IMR-90 (cell line): ENCODE data around the gene OGDHL. TPM values are rescaled to one million over a fixed set of nuclear protein-coding genes. Genes with fewer than 3 reads are reported as not detected.

Experiments
- ATAC-seq: fragments of 200-7000 bp; cut with Tn5 transposase; 2 replicates; pipeline ENCODE4 v1.9.1; 2020; ENCODE audit warnings: low read depth, mild to moderate bottlenecking, moderate library complexity
- BruUV-seq: library from RNA; stranded (reverse); fragments of 400-500 nt; replicated peaks from 2 replicates; lab custom pipeline; 2021; lab: Mats Ljungman, UMichigan
- CTCF ChIA-PET: fragments of 300-600 bp; formaldehyde crosslinking; extraction: SDS; loops from one replicate; lab custom pipeline; 2021; ENCODE audit warnings: antibody characterized with exemption; lab: Yijun Ruan, JAX
- POLR2A ChIA-PET: fragments of 300-600 bp; sonication (Branson Sonifier 250); formaldehyde crosslinking; loops from one replicate; lab custom pipeline; 2022; ENCODE audit warnings: antibody characterized with exemption; ENCODE audit not compliant: unreplicated experiment; lab: Charles Lee
- DNase-seq: peaks from one replicate; pipeline ENCODE4 v3.0.0; 2013
- H2AFZ ChIP-seq: replicated peaks from 2 replicates; pipeline ENCODE3; 2013; ENCODE audit warnings: low read length, mild to moderate bottlenecking; ENCODE audit not compliant: poor library complexity
- H2AK5ac ChIP-seq: 2 replicates; pipeline ENCODE4 v1.6.1; 2013; ENCODE audit warnings: low read depth, low read length, inconsistent platforms
- H2AK9ac ChIP-seq: replicated peaks from 2 replicates; pipeline ENCODE3; 2013; ENCODE audit warnings: mild to moderate bottlenecking, low read depth, low read length, moderate library complexity; ENCODE audit not compliant: poor library complexity
- H2BK120ac ChIP-seq: 2 replicates; pipeline ENCODE4 v1.6.1; 2013; ENCODE audit warnings: low read depth, low read length, inconsistent platforms
- H2BK15ac ChIP-seq: 3 replicates; pipeline ENCODE4 v1.6.1; 2013; ENCODE audit warnings: low read depth, low read length, inconsistent platforms
- H2BK20ac ChIP-seq: 2 replicates; pipeline ENCODE4 v1.6.1; 2013; ENCODE audit warnings: low read depth, mild to moderate bottlenecking, inconsistent platforms, low read length, moderate library complexity
- H2BK5ac ChIP-seq: 2 replicates; pipeline ENCODE4 v1.6.1; 2013; ENCODE audit warnings: mild to moderate bottlenecking, low read depth, low read length, inconsistent platforms; ENCODE audit not compliant: poor library complexity, severe bottlenecking
- H3K14ac ChIP-seq: replicated peaks from 2 replicates; pipeline ENCODE4 v1.6.1; 2013; ENCODE audit warnings: low read depth, low read length, inconsistent platforms
- H3K18ac ChIP-seq: 2 replicates; pipeline ENCODE4 v1.6.1; 2013; ENCODE audit warnings: low read depth, low read length, control low read depth
- H3K23ac ChIP-seq: 2 replicates; pipeline ENCODE4 v1.6.1; 2013; ENCODE audit warnings: low read depth, low read length, inconsistent platforms
- H3K27ac ChIP-seq: 2 replicates; pipeline ENCODE4 v1.5.1; 2013; ENCODE audit warnings: mild to moderate bottlenecking, control low read depth, low read length; ENCODE audit not compliant: insufficient read depth
- H3K27me3 ChIP-seq: 2 replicates; pipeline ENCODE4 v1.6.1; 2013; ENCODE audit warnings: low read length; ENCODE audit not compliant: control insufficient read depth, insufficient read depth
- H3K36me3 ChIP-seq: 2 replicates; pipeline ENCODE4 v1.6.1; 2013; ENCODE audit warnings: low read length, mixed read lengths; ENCODE audit not compliant: control insufficient read depth, insufficient read depth
- H3K4ac ChIP-seq: 2 replicates; pipeline ENCODE4 v1.6.1; 2013; ENCODE audit warnings: low read depth, low read length, inconsistent platforms
- H3K4me1 ChIP-seq: 2 replicates; pipeline ENCODE4 v1.6.1; 2013; ENCODE audit warnings: low read length, mixed read lengths; ENCODE audit not compliant: control insufficient read depth, insufficient read depth
- H3K4me2 ChIP-seq: 2 replicates; pipeline ENCODE4 v1.6.1; 2013; ENCODE audit warnings: low read depth, mild to moderate bottlenecking, control low read depth, low read length, moderate library complexity
- H3K4me3 ChIP-seq: 2 replicates; pipeline ENCODE4 v1.5.1; 2013; ENCODE audit warnings: low read depth, mild to moderate bottlenecking, control low read depth, low read length, moderate library complexity; ENCODE audit not compliant: insufficient read depth
- H3K56ac ChIP-seq: 2 replicates; pipeline ENCODE4 v1.6.1; 2013; ENCODE audit warnings: low read length, inconsistent platforms; ENCODE audit not compliant: insufficient read depth; ENCODE audit errors: extremely low read depth
- H3K79me1 ChIP-seq, 2 experiments: 2 replicates each; pipeline ENCODE4 v1.6.1; 2013; ENCODE audit warnings: low read length in 2 of 2, inconsistent platforms in 1 of 2, low read depth in 1 of 2
- H3K9ac ChIP-seq: 2 replicates; pipeline ENCODE4 v1.6.1; 2013; ENCODE audit warnings: low read depth, low read length, control low read depth
- H3K9me1 ChIP-seq: 2 replicates; pipeline ENCODE4 v1.6.1; 2013; ENCODE audit warnings: low read length, inconsistent platforms; ENCODE audit not compliant: insufficient read depth
- H3K9me3 ChIP-seq: 2 replicates; pipeline ENCODE4 v1.6.1; 2013; ENCODE audit warnings: low read length; ENCODE audit not compliant: control insufficient read depth, insufficient read depth
- H4K20me1 ChIP-seq: 2 replicates; pipeline ENCODE4 v1.6.1; 2013; ENCODE audit warnings: low read length, inconsistent platforms; ENCODE audit not compliant: insufficient read depth
- H4K5ac ChIP-seq: 2 replicates; pipeline ENCODE4 v1.6.1; 2013; ENCODE audit warnings: mild to moderate bottlenecking, low read depth, low read length, control low read depth
- H4K8ac ChIP-seq, 2 experiments: 2 replicates each; pipeline ENCODE4 v1.6.1; 2013; ENCODE audit warnings: low read depth in 2 of 2, low read length in 2 of 2, control low read depth in 1 of 2, inconsistent platforms in 1 of 2
- H4K91ac ChIP-seq: 2 replicates; pipeline ENCODE4 v1.6.1; 2013; ENCODE audit warnings: low read depth, low read length, inconsistent platforms; ENCODE audit not compliant: insufficient read depth
- MAFK ChIP-seq: IDR thresholded peaks from 2 replicates; pipeline ENCODE4 v1.6.1; 2012; ENCODE audit warnings: low read depth, low read length, improper control_type of control experiment
- MXI1 ChIP-seq: IDR thresholded peaks from 2 replicates; pipeline ENCODE4 v1.6.1; 2012; ENCODE audit warnings: low read depth, mild to moderate bottlenecking, low read length, moderate library complexity, borderline replicate concordance
- NFE2L2 ChIP-seq: fragments of 150-350 bp; IDR thresholded peaks from 2 replicates; pipeline ENCODE4 v1.6.1; 2016; ENCODE audit warnings: low read depth, mild to moderate bottlenecking, low read length
- POLR2A ChIP-seq: IDR thresholded peaks from 2 replicates; pipeline ENCODE4 v1.6.1; 2012; ENCODE audit warnings: mild to moderate bottlenecking, low read depth, low read length
- RAD21 ChIP-seq: IDR thresholded peaks from 2 replicates; pipeline ENCODE4 v1.6.1; 2012; ENCODE audit warnings: low read length, improper control_type of control experiment
- RCOR1 ChIP-seq: IDR thresholded peaks from 2 replicates; pipeline ENCODE4 v1.6.1; 2012; ENCODE audit warnings: mild to moderate bottlenecking, low read length, improper control_type of control experiment; ENCODE audit not compliant: insufficient replicate concordance
- WGBS, 2 experiments: methylation state at CpG; one replicate each; pipeline versions ENCODE4 v1.1.5 to v1.1.7; 2013; ENCODE audit warnings: missing lambda C conversion rate in 2 of 2; ENCODE audit not compliant: insufficient read length in 1 of 2; ENCODE audit errors: extremely low coverage in 2 of 2; 5-methylcytosine and 5-hydroxymethylcytosine counted together
- dilution Hi-C: fragments of 300-500 bp; cut with HindIII; formaldehyde crosslinking; loops from one replicate; pipeline ENCODE4 v1.14.3; 2018; ENCODE audit warnings: low sequenced_read_pairs; ENCODE audit not compliant: unreplicated experiment
- in situ Hi-C: fragments of 300-500 bp; cut with MboI; formaldehyde crosslinking; loops from 3 replicates; pipeline ENCODE4 v1.14.3; 2019; ENCODE audit warnings: low sequenced_read_pairs, inconsistent platforms, mixed read lengths
- intact Hi-C: fragments of 100-400 bp; cut with micrococcal nuclease; formaldehyde crosslinking; loops from 2 replicates; pipeline ENCODE4 v1.10.0; 2022
- polyA plus RNA-seq, 3 experiments: library from polyadenylated mRNA; depleted of rRNA; stranded (reverse); fragments of >200 nt; gene quantifications; 2 replicates each; pipeline ENCODE4 v1.2.3, GENCODE V29; 2012; ENCODE audit warnings: low replicate concordance in 1 of 3
- total RNA-seq: library from RNA; depleted of rRNA; stranded (reverse); fragments of >200 nt; gene quantifications from 2 replicates; pipeline ENCODE4 v1.2.3, GENCODE V29; 2012
- TF ChIP-seq, protein P1 (sequence below): fragments of 150-350 bp; IDR thresholded peaks from 2 replicates; pipeline ENCODE4 v1.6.1; 2016; ENCODE audit warnings: low read depth, mild to moderate bottlenecking, low read length, moderate library complexity, borderline replicate concordance

OGDHL gene
- total and polyA plus RNA-seq, 2 of the 4 experiments (the other 2 are of a cell fraction): 0.18 to 0.27 TPM

DNA sequence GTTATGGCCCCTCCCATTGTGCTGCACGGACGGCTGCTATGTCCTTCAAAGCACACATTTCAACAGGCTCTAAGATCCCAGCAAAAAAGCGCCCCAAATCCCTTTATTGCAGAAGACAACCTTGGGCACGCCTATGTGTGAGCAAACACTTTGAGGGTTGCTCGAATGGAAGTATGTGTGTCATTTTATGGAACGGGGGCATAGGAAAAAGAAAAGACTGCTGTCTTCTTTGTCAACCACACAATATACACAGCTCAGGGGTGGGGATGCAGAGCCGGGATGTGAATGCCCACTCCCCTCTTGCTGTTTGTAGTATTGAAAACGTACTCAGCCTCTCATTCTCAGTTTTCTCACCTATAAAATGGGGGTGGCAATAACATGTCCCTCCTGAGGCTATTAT, 50.6 kb downstream of the OGDHL start:
- no peak for TF ChIP-seq POLR2A
- no peak for TF ChIP-seq RCOR1
- TF ChIP-seq, protein P1, sequence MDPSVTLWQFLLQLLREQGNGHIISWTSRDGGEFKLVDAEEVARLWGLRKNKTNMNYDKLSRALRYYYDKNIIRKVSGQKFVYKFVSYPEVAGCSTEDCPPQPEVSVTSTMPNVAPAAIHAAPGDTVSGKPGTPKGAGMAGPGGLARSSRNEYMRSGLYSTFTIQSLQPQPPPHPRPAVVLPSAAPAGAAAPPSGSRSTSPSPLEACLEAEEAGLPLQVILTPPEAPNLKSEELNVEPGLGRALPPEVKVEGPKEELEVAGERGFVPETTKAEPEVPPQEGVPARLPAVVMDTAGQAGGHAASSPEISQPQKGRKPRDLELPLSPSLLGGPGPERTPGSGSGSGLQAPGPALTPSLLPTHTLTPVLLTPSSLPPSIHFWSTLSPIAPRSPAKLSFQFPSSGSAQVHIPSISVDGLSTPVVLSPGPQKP: no peak
- TF ChIP-seq NFE2L2: no peak
- no peak for TF ChIP-seq MXI1
- no peak for TF ChIP-seq RAD21
- no peak for TF ChIP-seq MAFK
- no CpG with 5 or more reads among the region's 8 CpGs for WGBS, 2 experiments
- H3K9ac ChIP-seq: no peak overlapping the region
- DNase-seq (no peak), ATAC-seq (no peak)
- H3K27ac ChIP-seq: no peak overlapping the region
- no peak overlapping the region for H2AK9ac ChIP-seq
- H2BK120ac ChIP-seq: no peak overlapping the region
- no peak overlapping the region for H3K14ac ChIP-seq
- no peaks in the 10 kb centered on the region for H3K79me1 ChIP-seq
- no peak overlapping the region for H2AK5ac ChIP-seq
- ChIA-PET POLR2A (no interaction called here), CTCF (no interaction called here)
- H2AFZ ChIP-seq: no peak overlapping the region
- intact Hi-C loops: no loop called here
- H4K20me1 ChIP-seq: no peaks in the 10 kb centered on the region
- H3K23ac ChIP-seq: no peak overlapping the region
- dilution Hi-C loops: no loop called here
- in situ Hi-C loops: no loop called here
- no peak overlapping the region for H2BK20ac ChIP-seq
- no peak overlapping the region for H4K5ac ChIP-seq
- H3K36me3 ChIP-seq: no peaks in the 10 kb centered on the region
- H3K4me2 ChIP-seq: no peak overlapping the region
- H3K18ac ChIP-seq: no peak overlapping the region
- BruUV-seq: no TSS peak
- H3K9me3 ChIP-seq: no peaks in the 10 kb centered on the region
- no peak overlapping the region for H4K91ac ChIP-seq
- H4K8ac ChIP-seq: no peak overlapping the region
- no peak overlapping the region for H2BK15ac ChIP-seq
- H3K56ac ChIP-seq: no peak overlapping the region
- H3K9me1 ChIP-seq: no peaks in the 10 kb centered on the region
- H3K27me3 ChIP-seq: no peaks in the 10 kb centered on the region
- no peak overlapping the region for H3K4me3 ChIP-seq
- H3K4me1 ChIP-seq: no peaks in the 10 kb centered on the region
- no peak overlapping the region for H2BK5ac ChIP-seq
- no peak overlapping the region for H3K4ac ChIP-seq
